Lower leg skin (tissue), 4 donors: ENCODE results near the gene TRIO. TPM values are rescaled to one million over a fixed set of nuclear protein-coding genes. Genes with fewer than 3 reads are reported as not detected.

ENCODE experiments used
- DNase-seq, 2 donors: peaks; one replicate each; pipeline ENCODE4 v3.0.0-alpha.2; 2019; ENCODE audit warnings: low spot score in 2 of 2
- H3K4me3 ChIP-seq: fragments of 200-600 bp; sonication (generic); 2 replicates; pipeline ENCODE4 v1.5.1; 2017; ENCODE audit warnings: mild to moderate bottlenecking, low read depth; ENCODE audit not compliant: poor library complexity, severe bottlenecking
- CTCF ChIP-seq, 3 donors: fragments of 450-650 bp; IDR thresholded peaks; one replicate each; pipeline ENCODE4 v1.5.1; 2016; ENCODE audit warnings: antibody characterized with exemption in 3 of 3, mild to moderate bottlenecking in 3 of 3, moderate library complexity in 2 of 3
- POLR2A ChIP-seq, 2 donors: fragments of 450-650 bp; IDR thresholded peaks; one replicate each; pipeline ENCODE4 v1.6.1; 2016 to 2017; ENCODE audit warnings: antibody characterized with exemption in 2 of 2, mild to moderate bottlenecking in 1 of 2, moderate library complexity in 1 of 2
- WGBS, 2 donors: methylation state at CpG; one replicate each; pipeline ENCODE4 v1.1.5; 2018; 5-methylcytosine and 5-hydroxymethylcytosine counted together
- intact Hi-C: fragments of 100-400 bp; cut with DNase I; formaldehyde crosslinking; loops from one replicate; pipeline ENCODE4 v1.15.0; 2023; ENCODE audit warnings: low total_unique reads
- total RNA-seq, 4 donors: library from RNA; depleted of rRNA; stranded (reverse); fragments of >200 nt; gene quantifications; one replicate each; pipeline ENCODE4 v1.1.0, GENCODE V29; 2016

TRIO gene
- total RNA-seq, 4 donors from 2014 or later: 47.8 to 101 (median 64.5) TPM

GRCh38 chr5:14415024-14415697 lies 272.0 kb downstream of the TRIO start:
- intact Hi-C loops: no loop called here

GRCh38 chr5:14415698-14416074 lies 272.5 kb downstream of the TRIO start:
- no peak for DNase-seq
- intact Hi-C loops: no loop called here
- TF ChIP-seq CTCF (IDR thresholded peaks at IDR 0.05) (no peak), POLR2A (IDR thresholded peaks at IDR 0.05) (no peak)
- no peak overlapping the region for H3K4me3 ChIP-seq
- 76 to 79% methylated on average over 3 of the region's 3 CpGs for WGBS, 2 donors

More at GRCh38 chr5:14415024-14415697, 272.0 kb downstream of the TRIO start:
- TF ChIP-seq POLR2A (IDR thresholded peaks at IDR 0.05): no peak
- TF ChIP-seq CTCF (IDR thresholded peaks at IDR 0.05): no peak
- no peak overlapping the region for H3K4me3 ChIP-seq
- 87 to 88% methylated on average over 16 of the region's 16 CpGs for WGBS, 2 donors
- no peak for DNase-seq

- H3K4me3 ChIP-seq: no peak overlapping the region
- DNase-seq: no peak
- no peak for TF ChIP-seq CTCF (IDR thresholded peaks at IDR 0.05)
- no peak for TF ChIP-seq POLR2A (IDR thresholded peaks at IDR 0.05)
- intact Hi-C loops: no loop called here
- 78 to 79% methylated on average over 12 of the region's 12 CpGs for WGBS, 2 donors
These were observed 273.6 kb downstream of the TRIO start for GRCh38 chr5:14416621-14417275.

- no peak for DNase-seq
- 64 to 82% methylated on average over 5 of the region's 5 CpGs for WGBS, 2 donors
These were observed 274.2 kb downstream of the TRIO start for GRCh38 chr5:14417276-14417730.

More at GRCh38 chr5:14417276-14417730, 274.2 kb downstream of the TRIO start:
- intact Hi-C loops: no loop called here
- no peak for TF ChIP-seq CTCF (IDR thresholded peaks at IDR 0.05)
- no peak for TF ChIP-seq POLR2A (IDR thresholded peaks at IDR 0.05)
- H3K4me3 ChIP-seq: no peak overlapping the region
